C4-2B (cell line): ENCODE data around the gene NFKBIE.

Source experiments
- CTCF ChIP-seq: fragments of 450-650 bp; conservative IDR thresholded peaks from 2 replicates; pipeline ENCODE4 v1.5.1; 2017; ENCODE audit warnings: mild to moderate bottlenecking
- ZFX ChIP-seq: fragments of 450-650 bp; IDR thresholded peaks from 2 replicates; pipeline ENCODE4 v1.6.1; 2017

- peak; percentile 38 for TF ChIP-seq CTCF
- peak; percentile 58; the same call in 1 of the 2 replicates for TF ChIP-seq ZFX
Observed at GRCh38 chr6:44265007-44265721, at the start of gene NFKBIE.
